HEK293T (cell line): ENCODE measurements around the gene SUSD1.

ENCODE experiments used
- CTCF ChIA-PET: fragments of 350-600 bp; formaldehyde crosslinking; extraction: SDS; loops from one replicate; lab custom pipeline; 2021; ENCODE audit warnings: antibody characterized with exemption, inconsistent platforms; lab: Yijun Ruan, JAX
- POLR2A ChIA-PET: fragments of 350-600 bp; formaldehyde crosslinking; extraction: SDS; loops from one replicate; lab custom pipeline; 2020; ENCODE audit warnings: antibody characterized with exemption, inconsistent platforms; lab: Yijun Ruan, JAX
- DNase-seq: peaks from one replicate; pipeline ENCODE4 v3.0.0; 2012; ENCODE audit warnings: mixed read lengths; ENCODE audit errors: extremely low spot score
- ARNT ChIP-seq: fragments of 450-650 bp; IDR thresholded peaks from 2 replicates; pipeline ENCODE4 v1.6.1; 2017; ENCODE audit warnings: mild to moderate bottlenecking
- BHLHE40 ChIP-seq: fragments of 450-650 bp; IDR thresholded peaks from 2 replicates; pipeline ENCODE4 v1.6.1; 2016; ENCODE audit warnings: mild to moderate bottlenecking, moderate library complexity, borderline replicate concordance
- CTBP1 ChIP-seq: fragments of 450-650 bp; IDR thresholded peaks from 2 replicates; pipeline ENCODE4 v1.6.1; 2016; ENCODE audit warnings: borderline replicate concordance
- ELF4 ChIP-seq: fragments of 450-650 bp; IDR thresholded peaks from 2 replicates; pipeline ENCODE4 v1.6.1; 2017; ENCODE audit warnings: antibody characterized with exemption
- FOXA1 ChIP-seq: fragments of 450-650 bp; IDR thresholded peaks from 2 replicates; pipeline ENCODE4 v1.6.1; 2016; ENCODE audit warnings: mild to moderate bottlenecking
- FOXK2 ChIP-seq: fragments of 450-650 bp; IDR thresholded peaks from 2 replicates; pipeline ENCODE4 v1.6.1; 2016; ENCODE audit warnings: mild to moderate bottlenecking
- FOXM1 ChIP-seq: fragments of 450-650 bp; IDR thresholded peaks from 2 replicates; pipeline ENCODE4 v1.6.1; 2017; ENCODE audit warnings: mild to moderate bottlenecking, borderline replicate concordance
- HDGF ChIP-seq: fragments of 450-650 bp; IDR thresholded peaks from 2 replicates; pipeline ENCODE4 v1.6.1; 2017; ENCODE audit warnings: antibody characterized with exemption, borderline replicate concordance
- L3MBTL2 ChIP-seq: fragments of 450-650 bp; conservative IDR thresholded peaks from 2 replicates; pipeline ENCODE4 v1.6.1; 2016; ENCODE audit warnings: mild to moderate bottlenecking
- LEF1 ChIP-seq: fragments of 450-650 bp; IDR thresholded peaks from 2 replicates; pipeline ENCODE4 v1.6.1; 2017; ENCODE audit warnings: mild to moderate bottlenecking, borderline replicate concordance
- NFRKB ChIP-seq: fragments of 450-650 bp; IDR thresholded peaks from 2 replicates; pipeline ENCODE4 v1.6.1; 2016; ENCODE audit warnings: mild to moderate bottlenecking, moderate library complexity
- PKNOX1 ChIP-seq: fragments of 450-650 bp; IDR thresholded peaks from 2 replicates; pipeline ENCODE4 v1.6.1; 2016
- SP1 ChIP-seq: fragments of 450-650 bp; IDR thresholded peaks from 2 replicates; pipeline ENCODE4 v1.6.1; 2017
- SUZ12 ChIP-seq: fragments of 450-650 bp; IDR thresholded peaks from 2 replicates; pipeline ENCODE4 v1.6.1; 2016; ENCODE audit warnings: mild to moderate bottlenecking
- TARDBP ChIP-seq: fragments of 450-650 bp; IDR thresholded peaks from 2 replicates; pipeline ENCODE4 v1.6.1; 2016
- ZNF384 ChIP-seq: fragments of 450-650 bp; IDR thresholded peaks from 2 replicates; pipeline ENCODE4 v1.6.1; 2016

The SUSD1 gene

GRCh38 chr9:112033237-112034215 lies 141.6 kb downstream of the SUSD1 start:
- TF ChIP-seq ARNT (no peak), CTBP1 (no peak), TARDBP (no peak), NFRKB (no peak), BHLHE40 (no peak), L3MBTL2 (no peak), HDGF (no peak)
- DNase-seq: no peak
- POLR2A ChIA-PET: no interaction called here
- CTCF ChIA-PET: no interaction called here

DNA sequence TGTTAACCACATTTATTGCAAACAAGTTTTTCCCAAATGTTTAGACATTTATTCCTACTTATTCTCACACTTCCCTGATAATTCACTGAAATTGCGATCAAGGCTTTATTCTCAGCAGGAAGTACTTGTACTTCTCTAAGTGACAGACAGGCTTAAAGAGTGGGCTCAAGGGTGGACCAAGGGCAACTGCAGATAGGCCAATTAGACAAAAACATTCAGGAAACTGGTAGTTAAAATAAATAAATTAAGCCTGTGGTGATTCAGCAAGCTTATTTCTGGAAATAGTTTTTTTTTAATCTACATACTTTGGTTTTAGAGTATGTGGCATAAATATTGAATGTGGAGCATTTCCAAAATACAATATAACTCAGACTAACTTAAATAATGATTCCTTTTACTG lies 142.4 kb downstream of the SUSD1 start:
- TF ChIP-seq L3MBTL2: no peak
- no peak for TF ChIP-seq LEF1
- TF ChIP-seq HDGF: no peak
- TF ChIP-seq NFRKB: no peak
- no peak for TF ChIP-seq PKNOX1
- no peak for TF ChIP-seq FOXA1
- TF ChIP-seq FOXK2: no peak
- no peak for TF ChIP-seq ZNF384
- no peak for TF ChIP-seq SUZ12
- TF ChIP-seq ELF4: no peak
- no peak for TF ChIP-seq BHLHE40
- TF ChIP-seq TARDBP: no peak
- TF ChIP-seq ARNT: no peak
- TF ChIP-seq SP1: no peak
- TF ChIP-seq FOXM1: no peak
- TF ChIP-seq CTBP1: no peak
- no peak for DNase-seq
- CTCF ChIA-PET: no interaction called here
- POLR2A ChIA-PET: no interaction called here

GRCh38 chr9:112032009-112032408 lies 143.1 kb downstream of the SUSD1 start:
- POLR2A ChIA-PET: no interaction called here
- CTCF ChIA-PET: no interaction called here
- no peak for DNase-seq

DNA sequence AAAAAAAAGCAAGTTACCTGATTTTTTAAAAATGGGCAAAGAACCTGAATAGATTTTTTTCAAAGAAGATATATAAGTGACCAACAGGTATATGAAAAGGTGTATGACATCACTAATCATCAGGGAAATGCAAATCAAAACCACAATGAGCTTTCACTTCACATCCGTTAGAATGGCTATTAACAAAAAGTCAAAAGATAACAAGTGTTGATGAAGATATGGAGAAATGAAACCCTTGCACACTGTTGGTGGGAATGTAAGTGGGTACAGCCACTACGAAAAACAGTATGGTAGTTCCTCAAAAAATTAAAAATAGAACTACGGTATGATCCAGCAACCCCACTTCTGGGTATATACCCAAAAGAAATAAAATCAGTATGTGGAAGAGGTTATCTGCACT lies 143.7 kb downstream of the SUSD1 start:
- ChIA-PET CTCF (no interaction called here), POLR2A (no interaction called here)
- DNase-seq: no peak
- TF ChIP-seq FOXK2 (no peak), TARDBP (no peak), L3MBTL2 (no peak), BHLHE40 (no peak), LEF1 (no peak), ARNT (no peak), SUZ12 (no peak)

More at GRCh38 chr9:112032009-112032408, 143.1 kb downstream of the SUSD1 start:
- no peak for TF ChIP-seq ARNT
- TF ChIP-seq FOXK2: no peak
- TF ChIP-seq TARDBP: no peak
- no peak for TF ChIP-seq FOXA1

DNA sequence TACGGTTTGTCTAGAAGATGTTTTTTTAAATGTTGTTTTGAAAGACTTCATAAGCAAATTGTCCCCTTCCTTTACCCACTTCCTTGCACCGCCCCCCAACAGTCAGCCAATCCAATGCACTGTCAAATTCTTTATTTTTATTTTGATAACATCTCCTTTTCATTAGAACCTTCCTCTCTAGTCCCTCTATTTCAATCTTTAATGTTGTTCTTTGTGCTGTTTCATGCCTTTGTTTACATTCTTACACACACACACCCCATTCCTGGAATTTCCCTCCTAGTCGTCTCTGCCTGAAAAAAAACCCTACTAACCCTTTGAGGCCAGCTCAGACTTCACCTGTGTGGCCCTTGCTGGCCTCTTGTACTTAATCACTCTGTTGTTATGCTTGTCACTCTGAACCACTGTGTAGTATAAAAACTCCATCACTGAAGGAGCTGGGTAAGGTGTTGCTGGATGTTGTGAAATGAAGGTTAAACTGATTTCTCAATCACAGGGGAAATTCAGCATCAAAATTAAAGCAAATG lies 145.1 kb downstream of the SUSD1 start:
- CTCF ChIA-PET: no interaction called here
- no peak for DNase-seq
- TF ChIP-seq SUZ12 (no peak), CTBP1 (no peak), TARDBP (no peak), ARNT (no peak), NFRKB (no peak), FOXK2 (no peak), ELF4 (no peak)
- POLR2A ChIA-PET: no interaction called here

DNA sequence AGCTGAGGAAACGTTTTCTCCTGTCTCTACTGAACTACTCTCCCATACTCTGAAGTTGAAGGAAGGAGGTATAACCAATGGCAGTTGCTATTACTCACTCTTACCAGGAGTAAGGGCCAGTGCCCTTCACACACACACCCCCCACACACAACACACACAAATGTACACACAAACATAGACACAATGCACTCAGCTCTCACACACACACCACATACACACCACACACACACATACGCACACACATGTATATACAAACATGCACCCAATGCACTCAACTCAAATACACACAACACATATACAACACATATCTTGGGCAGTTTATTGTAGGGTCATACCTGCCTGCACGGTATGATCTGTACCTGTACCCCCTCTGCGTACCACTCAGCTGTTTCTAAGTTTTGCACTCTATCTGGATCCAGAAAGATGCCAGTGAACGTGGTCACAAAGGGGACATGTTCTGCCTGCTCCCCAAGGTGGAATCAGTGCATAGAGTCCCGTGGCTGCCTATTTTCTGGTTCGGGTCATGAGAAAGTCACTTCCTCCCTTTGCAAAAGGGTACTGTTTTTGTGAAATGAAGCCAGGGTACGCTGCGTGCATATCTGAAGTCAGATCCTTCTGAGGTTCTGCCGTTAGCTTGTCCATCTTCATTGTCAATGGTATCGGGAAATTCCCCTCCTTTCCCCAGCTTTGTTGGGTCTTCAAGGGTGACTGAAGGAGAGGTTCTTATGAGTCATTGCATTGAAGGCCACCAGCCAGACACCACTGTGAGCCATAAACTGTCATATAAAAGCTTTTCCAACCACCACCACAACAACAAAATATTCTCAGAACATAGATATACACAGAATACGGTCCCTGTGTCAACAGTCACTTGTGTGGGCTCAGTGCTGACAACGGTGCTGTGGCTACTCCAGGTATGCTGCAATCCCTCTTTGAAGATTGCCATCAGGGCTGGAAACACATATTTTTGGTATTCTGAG lies 146.6 kb downstream of the SUSD1 start:
- CTCF ChIA-PET: interaction anchor here (1.0 kb wide), 1 partner anchor 11 kb away, joined by 6 read pairs; no protein-coding TSS in a partner anchor

More for the DNA sequence above, 146.6 kb downstream of the SUSD1 start:
- POLR2A ChIA-PET: no interaction called here
- TF ChIP-seq SP1 (no peak), FOXK2 (no peak), PKNOX1 (no peak), CTBP1 (no peak), FOXM1 (no peak), BHLHE40 (no peak), LEF1 (no peak), SUZ12 (no peak), ZNF384 (no peak)
- DNase-seq: no peak
